ENCODE measurements around the gene ITGB1.

- TF ChIP-seq POLR2A (IDR thresholded peaks at IDR 0.05) (no peak), CTCF (IDR thresholded peaks at IDR 0.05) (no peak)
These were observed 48.4 kb upstream of the ITGB1 start for GRCh38 chr10:33006342-33006887.
